ENCODE data around the gene TNFRSF11A.

Gene TNFRSF11A

DNA sequence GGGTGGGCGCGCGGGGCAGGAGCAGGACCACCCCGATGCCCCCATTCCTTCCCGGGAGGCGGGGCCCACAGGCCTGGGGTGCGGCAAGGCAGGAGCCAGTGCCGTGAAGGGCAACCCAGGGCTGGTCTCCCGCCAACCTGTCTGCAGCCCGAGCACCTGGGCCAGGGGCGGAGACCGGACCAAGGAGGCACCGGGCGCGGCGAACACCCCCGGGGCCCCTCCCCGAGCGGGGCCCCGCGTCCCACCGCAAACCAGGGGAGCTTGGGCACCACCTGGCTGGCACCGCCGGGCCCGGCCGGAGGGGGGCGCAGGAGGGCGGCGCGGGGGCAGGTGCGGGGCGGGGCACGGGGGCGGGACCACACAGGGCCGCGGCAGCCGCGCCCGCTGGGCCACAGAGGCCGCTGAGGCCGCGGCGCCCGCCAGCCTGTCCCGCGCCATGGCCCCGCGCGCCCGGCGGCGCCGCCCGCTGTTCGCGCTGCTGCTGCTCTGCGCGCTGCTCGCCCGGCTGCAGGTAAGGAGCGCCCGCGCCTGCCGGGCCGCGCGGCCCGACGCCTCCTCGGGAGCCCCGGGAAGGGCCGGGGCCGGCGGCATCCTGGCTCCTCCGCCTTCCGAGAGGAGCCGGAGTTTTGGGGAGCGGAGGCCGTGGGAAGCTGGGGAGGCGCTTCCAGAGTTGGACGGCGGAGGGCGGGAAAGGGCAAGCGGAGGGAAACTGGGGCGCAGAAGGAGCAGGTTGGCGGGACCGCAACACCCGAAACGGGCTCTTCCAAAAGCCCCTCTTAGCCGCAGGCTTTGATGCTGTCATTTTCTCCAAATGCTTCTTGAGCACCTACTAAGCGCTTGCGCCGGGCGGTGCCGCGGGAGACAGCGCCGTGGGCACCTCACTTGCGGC lies at the start of gene TNFRSF11A:
TSS of gene TNFRSF11A (plus strand) at position 394 of the 889 bp plus-strand sequence. CDS start at position 437, 43 bp downstream.
- peak; percentile 62 for DNase-seq

DNA sequence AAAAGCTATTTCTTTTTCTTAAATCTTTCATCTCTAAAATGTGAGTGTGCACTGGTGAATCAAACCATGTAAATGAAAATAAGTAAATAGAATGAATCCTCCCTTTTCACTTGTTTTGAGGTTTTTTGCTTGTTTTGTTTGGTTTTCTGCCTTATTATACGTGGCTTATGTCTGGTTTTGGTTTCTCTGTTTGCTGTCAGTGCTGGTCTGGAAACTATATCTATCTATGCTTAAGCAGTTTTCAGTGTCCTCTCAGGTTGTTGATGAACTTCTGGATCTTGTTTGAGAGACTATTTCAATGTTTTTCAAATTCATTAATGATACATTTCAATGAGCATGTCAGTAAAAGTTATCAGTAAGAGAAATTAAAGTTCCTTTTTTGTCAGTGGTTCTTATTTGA lies 48.1 kb upstream of the TNFRSF11A start:
- DNase-seq, result no peak

DNA sequence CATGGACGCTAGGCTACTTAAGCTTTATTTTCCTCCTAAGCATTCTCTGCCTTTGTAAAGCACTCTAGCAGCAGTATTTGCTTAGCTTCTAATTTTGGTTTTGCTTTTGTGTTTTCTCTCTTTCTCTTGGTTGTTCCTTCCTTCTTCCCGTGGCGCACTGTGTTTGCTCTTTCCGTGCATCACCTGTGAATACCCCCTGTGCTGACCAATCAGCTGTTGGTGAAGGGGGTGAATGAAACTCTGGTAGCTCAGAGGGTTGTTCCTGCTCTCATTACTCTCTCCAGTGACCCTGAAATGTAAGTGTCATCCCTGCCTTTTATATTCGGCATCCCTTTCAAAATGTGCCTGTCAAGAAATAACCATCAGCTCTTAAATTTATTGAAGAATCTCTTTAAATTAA lies 45.5 kb upstream of the TNFRSF11A start:
- no peak for DNase-seq

DNA sequence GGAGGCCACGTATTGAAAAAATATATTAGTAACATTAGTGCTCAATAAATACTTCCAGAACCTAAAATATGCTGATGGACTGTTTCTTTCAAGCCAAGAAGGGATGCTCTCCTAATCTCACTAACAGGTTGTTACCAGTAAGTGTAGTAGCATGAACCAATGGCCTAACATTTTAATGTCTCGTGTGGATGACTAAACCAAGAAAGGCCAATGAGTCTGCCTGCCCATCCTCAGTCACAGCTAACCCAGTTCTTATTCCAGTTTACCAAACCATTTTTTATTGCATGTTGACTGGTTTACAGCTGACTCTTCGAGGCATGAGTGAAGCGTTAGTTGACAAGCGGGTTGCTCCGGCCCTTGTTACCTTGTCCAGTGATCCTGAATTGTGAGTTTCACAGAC lies 45.1 kb upstream of the TNFRSF11A start:
- no peak for DNase-seq

DNA sequence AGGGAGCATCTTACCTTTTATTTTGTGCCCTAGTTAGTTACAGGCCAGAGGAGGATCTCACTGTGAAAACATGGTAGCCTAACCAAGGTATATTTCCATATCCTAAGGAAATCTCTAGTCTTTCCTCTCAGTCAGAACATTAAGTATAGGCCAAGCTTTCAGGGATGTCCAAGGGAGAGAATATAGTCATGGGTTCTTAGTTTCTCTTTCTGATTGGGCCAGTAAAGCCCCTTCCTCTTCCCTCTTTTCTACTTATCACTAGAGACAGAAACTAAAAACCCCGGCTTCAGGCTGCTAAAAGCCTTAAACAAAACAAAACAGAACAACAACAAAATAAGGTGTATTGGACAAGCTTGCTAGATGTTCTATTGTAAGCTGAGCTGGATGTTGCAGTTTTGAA lies 44.3 kb upstream of the TNFRSF11A start:
- DNase-seq, result no peak

DNA sequence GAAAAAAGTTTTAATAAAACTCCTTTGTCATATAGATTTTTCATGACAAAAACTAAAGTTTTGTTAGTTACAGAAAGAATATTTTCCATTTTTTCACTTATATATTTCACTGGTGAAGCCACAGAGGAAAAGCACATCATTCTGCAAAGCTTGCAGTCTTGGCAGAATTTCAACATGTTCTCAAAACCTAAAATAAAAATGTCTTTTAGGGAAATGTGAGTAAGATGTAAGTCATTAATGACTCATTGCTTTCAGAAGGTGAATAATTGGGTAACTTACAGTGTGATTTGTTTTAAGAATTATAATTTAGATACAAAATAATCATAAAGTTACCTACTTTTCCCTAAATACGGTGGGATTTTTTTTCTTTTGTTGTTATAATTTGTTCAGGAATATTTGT lies 43.4 kb upstream of the TNFRSF11A start:
- DNase-seq, result no peak

DNA sequence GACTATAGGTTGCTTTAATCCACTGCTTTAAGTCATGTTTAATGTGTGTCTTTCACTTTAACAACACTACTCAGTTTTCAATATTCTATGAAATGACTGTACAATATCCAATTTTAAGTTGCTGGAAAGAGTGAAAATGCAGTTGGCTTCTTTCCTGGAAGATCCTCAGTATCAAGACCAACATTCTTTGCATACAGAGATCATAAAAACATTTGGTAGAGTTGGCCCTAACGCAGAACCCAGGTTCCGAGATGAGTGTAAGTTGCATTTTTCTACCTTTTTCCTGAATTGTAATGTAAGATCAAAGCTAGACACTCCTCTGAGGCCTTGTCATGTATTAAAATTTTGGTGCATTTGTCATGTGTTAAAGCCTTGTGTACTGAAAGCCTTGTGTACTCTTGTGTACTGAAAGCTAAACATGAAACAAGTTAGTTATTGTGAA lies 42.9 kb upstream of the TNFRSF11A start:
- no peak for DNase-seq

DNA sequence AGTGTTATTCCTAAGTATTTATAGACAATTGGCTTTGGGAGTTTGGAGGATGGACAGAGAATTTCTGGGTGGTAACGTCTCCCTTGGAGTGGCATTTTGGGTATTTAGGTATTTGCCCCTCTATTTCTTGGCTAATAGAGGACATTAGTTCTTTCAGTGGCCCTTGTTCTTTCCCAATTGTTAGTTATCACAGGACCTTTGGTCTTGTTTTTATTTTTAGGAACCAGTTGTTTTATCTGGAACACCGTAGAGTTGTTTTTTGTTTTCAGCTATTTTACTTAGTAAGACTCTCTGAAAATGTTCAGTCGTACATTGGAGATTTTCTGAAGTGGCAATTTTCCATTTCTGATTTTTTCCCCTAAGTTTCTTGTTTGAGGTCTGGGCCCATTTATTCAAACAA lies 40.5 kb upstream of the TNFRSF11A start:
- DNase-seq, result no peak

DNA sequence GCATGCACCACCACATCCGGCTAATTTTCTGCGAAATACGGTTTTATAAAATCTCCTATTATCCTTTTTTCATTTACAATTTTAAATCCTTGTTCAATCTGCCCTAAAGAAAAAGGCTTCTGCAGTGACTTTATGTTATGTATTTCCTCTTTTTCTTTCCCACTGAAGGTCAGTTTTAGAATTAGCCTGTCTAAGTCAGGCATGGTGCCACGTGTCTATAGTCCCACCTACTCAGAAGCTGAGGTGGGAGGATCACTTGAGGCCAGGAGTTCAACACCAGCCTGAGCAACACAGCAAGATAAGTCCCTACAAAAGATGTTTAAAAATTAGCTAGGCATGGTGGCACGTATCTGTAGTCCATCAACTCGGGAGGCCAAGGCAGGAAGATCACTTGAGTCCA lies 39.8 kb upstream of the TNFRSF11A start:
- no peak for DNase-seq

DNA sequence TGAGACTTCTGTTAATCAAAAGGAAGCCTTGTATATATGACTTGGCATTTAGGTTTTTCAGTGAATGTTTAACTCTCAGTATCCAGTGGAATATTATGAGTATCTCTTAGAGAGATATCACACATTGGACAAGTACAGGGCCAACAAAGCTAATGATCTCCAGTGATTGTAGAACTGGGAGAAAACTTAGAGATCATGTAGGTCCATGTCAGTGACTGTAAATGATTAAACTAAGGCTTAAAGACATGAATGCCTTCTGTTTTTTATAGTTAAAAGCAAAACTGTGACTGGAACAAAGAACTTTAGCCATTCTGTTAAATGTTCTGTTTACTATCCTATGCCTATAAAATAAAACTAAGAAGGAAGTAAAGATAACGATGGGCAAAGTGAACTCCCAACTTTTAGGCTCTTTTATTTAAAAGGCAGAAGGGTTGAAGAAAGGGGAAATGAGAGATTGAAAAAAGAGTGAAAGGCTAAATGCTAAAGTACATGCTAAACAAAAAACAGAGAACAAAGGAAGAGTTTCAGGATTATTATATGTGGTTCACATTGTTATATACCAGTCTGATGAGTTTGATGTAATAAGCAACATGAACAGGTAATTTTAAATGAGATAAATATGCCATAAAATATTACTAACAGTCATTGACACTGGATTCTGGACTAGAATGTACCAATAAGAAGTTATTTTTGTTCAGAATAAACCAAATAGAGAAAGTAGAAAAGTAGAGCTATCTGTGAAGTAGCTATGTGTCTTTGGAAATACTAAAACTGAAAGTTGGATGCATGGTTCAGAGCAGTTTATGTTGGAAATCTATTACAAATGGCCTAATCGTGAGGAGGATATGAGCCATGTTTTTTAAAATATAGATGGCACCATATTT lies 37.1 kb upstream of the TNFRSF11A start:
- DNase-seq, result no peak

DNA sequence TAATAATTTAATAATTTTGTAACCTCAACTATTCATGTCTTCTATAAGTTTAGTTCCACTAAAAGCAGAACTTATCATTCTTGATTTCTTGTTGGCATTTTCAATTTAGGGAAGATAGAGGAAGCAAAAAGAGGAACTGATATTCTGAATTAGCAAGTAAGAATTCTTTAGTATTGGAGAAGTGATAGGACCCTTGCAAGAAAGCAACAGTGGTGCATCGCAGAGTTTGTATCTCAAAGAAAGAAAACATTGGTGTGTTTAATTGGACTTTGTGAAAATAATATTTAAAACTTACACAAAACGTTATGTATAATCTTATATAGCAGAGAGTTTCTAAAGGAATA lies 36.5 kb upstream of the TNFRSF11A start:
- DNase-seq, result no peak

DNA sequence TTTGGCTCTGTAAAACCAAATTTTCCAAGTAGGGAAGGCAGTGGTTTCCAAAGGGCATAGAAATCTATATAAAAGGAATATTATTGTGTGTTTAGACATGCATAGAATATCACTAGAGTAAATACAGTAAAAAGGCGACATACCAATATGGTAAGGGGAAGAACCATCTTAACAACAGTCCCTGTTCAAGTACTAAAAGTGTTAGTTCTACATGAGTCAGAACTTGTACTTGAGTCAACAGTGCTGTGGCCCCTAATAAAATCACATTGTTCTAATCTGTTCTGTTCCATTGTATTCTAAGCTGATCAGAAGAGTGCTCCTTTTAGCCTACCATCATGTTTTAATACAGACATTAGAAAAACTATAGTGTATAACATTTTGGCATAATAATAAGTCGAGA lies 36.1 kb upstream of the TNFRSF11A start:
- no peak for DNase-seq

DNA sequence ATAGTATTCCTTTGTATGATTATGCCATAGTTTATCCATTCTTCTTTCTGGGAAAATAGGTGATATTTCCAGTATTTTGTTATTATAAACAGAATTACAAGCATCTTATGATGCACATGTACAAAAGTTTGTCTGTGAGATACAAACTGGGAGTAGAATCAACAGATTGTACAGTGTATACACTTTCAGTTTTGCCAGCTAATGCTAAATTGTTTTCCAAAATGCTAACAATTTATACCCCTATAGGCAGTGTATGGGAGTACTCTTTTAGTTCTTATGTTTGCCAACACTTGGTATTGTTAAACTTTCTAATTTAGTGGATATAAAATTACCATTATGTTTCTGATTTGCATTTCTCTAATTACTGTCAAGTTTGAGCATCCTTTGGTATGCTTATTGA lies 31.0 kb upstream of the TNFRSF11A start:
- no peak for DNase-seq

DNA sequence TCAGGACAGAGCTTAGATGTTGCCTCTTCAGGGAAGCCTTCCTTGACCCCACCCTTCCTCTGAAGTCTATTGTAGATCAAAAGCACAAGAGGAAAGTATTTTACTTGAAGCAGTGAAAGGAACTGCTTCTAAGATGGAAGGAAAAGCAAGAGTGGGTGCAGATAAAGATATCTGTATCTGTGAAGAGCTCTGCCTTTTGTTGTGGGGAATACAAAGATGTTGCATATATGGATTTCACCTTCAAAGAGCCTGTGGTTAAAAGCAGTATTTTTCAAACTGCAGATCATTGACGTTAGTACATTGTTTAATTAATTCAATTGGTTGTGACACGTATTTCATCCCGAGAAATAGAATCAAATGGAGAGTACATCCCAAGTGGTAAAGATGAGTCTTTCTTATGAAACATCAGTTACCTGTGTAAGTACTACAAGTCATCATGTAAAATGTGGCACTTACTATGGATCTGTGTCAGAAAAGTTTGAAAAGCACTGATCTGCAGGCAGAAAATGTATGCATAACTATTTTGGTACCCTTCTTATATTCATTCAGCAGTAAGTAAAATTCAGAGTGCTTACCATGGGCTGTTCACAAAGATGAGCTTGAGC lies 24.6 kb upstream of the TNFRSF11A start:
- no peak for DNase-seq

DNA sequence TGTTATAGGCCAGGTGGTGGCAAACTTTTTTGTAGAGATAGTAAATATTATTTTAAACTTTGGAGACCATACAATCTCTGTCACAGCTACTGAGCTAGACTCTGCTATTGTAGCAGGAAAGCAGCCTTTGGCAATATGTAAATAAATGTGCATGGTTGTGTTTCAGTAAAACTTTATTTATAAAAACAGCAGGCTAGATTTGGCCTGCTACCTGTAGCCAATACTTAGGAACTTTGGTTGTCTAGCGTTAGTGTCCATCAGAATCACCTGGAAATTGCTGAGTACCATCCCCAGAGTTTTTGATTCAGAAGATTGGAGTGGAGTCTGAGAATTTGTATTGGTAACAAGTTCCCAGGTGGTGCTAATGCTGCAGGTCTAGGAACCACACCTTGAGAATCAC lies 23.8 kb upstream of the TNFRSF11A start:
- no peak for DNase-seq

DNA sequence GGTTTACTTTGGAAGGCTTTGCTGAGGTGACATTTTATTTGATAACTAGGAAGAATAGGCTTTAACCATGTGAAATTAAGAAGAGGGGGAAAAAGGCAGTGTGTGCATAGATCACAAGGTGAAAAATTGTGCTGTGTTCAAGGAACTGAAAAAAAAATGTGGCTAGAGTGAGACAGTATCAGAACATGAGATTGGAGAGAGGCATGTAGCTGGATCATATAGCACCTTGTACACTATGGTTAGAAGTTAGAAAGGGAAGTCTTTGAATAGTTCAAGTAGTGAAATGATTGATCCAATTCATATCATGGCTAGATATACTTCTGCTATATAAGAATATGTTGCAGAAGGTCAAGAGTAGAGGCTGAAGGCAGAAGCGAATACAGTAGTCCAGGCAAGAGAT lies 12.3 kb upstream of the TNFRSF11A start:
- no peak for DNase-seq

DNA sequence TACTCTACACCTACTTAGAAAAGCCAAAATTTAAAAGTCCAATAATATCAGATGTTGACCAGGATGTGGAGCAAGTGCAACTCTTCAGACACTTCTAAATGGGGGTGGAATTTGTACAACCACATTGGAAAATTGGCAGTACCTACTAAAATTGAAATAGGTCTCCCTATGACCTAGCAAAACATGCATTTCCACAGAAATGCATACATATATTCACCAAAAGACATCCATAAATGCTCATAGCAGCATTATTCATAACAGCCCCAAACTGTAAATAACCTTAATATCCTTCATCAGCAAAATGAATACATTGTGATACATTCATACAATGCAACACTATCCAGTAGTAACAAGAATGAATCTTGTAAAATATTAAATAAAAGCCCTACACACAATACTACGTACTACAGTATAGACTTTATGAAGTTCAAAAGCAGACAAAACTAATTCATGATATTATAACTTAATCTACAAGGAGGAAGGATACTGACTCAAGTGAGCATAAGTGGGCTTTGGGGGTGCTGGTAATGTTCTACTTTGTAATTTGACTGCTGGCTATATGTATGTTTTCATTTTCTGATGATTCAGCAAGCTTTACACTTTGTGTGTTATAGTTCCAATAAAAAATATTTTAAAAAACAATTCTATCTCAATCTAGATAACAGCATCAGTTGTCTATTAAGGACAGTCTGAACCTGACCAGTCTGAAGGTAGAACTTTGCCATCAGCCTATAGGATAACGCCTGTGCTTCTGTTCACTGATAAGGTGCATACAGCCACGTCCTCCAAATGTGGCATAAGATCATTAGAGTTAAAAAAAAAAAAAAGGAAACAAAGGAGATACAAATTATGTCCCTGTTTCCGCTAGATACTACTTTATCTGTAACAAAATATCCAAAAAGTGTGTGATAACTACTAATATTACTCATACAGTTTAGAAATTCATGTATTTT lies 6.6 kb upstream of the TNFRSF11A start:
- DNase-seq, result no peak

DNA sequence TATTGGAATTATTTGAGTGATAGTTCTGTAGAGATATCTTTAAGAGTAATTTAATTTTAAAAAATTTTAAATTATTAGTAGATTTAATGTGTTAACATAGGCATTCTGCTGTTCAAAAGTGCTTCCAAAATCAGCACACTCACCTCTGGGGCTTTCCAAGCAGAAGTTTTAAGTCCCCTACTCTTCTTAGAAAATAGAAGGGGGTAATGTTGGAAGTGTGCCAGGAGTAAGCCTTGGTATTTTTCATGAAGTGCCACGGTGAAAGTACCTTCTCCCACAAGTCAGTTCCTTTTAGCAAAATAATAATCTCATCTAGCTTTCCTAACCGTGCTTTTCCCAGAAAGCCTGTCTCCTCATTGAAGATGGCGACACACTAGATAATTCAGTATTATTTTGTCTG lies 3.9 kb upstream of the TNFRSF11A start:
- no peak for DNase-seq

DNA sequence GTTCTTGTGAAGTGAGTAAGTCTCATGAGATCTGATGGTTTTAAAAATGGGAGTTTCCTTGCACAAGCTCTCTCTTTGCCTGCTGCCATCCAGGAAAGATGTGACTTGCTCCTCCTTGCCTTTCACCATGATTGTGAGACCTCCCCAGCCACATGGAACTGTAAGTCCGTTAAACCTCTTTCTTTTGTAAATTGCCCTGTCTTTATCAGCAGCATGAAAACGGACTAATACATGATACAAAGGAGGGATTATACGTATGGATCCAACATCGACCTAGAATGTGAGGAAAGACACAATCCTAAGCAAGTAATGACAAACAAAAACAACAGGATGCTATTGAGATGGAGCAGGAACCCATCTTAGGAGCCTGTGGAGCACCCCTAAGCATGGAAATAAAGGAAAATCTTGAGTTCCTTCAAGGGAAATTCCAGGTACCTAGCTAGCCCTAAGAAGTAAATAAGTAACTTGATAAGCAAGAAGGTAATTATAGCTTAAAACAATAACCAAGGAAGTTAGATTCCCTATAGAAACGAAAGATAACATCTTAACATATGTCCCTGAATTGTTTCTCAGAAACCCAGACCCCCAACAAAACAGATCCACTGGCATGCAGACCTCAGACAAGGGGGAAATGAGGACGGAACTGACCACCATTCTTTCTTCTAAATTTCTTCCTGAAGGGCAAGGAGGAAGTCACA lies 1.5 kb upstream of the TNFRSF11A start:
- DNase-seq, result no peak

DNA sequence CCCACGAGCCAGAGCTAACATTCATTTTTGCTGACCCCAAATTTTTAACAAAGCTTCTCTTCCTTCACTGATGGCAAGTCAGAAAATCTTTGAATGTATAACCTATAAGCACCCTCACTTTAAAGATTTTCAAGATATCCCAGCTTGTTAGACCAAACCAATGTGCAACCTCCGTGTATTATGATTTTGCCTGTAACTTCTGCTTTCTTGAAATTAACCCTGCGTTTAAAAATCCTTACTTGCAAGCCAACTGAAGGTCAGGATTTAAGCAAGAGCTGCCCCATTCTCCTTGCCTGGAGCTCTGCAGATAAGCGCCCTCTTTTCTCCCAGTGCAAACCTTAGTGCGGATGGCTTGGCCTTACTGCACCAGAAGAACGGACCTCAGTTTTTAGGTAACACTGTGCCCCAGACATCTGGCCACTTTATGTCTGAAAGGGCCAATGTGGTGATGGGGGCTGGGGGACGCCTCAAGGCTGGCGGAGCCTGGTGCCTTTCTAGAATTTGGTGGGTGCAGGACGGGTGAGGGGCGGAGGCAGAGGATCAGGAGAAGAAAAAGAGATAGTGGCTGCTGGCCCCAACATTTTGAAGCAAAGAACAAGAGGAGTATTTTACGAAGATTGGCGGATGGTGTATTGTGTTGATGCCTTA lies 805 bp upstream of the TNFRSF11A start:
- no peak for DNase-seq

Measured in NCI-H2171 (cell line).